Transverse colon (tissue), 4 donors: ENCODE measurements around the gene DEUP1. TPM values are rescaled to one million over a fixed set of nuclear protein-coding genes. Genes with fewer than 3 reads are reported as not detected.
A peak's percentile ranks its signal among the peaks of the same experiment; 100 is the strongest.

Source experiments
- DNase-seq: peaks from one replicate; pipeline ENCODE4 v3.0.0-alpha.2; 2019
- H3K27ac ChIP-seq, 4 donors: fragments of 200-600 bp; sonication (generic); 2 replicates each; pipeline ENCODE4 v1.5.1; 2016 to 2018; ENCODE audit warnings: inconsistent platforms in 4 of 4
- H3K27me3 ChIP-seq: fragments of 200-600 bp; sonication (generic); 2 replicates; pipeline ENCODE4 v1.5.1; 2017; ENCODE audit warnings: inconsistent platforms
- H3K36me3 ChIP-seq, 4 donors: fragments of 200-600 bp; sonication (generic); 2 replicates each; pipeline ENCODE4 v1.5.1; 2017 to 2019; ENCODE audit warnings: inconsistent platforms in 4 of 4
- H3K4me1 ChIP-seq, 4 donors: fragments of 200-600 bp; sonication (generic); 2 replicates each; pipeline ENCODE4 v1.5.1; 2017 to 2020; ENCODE audit warnings: inconsistent platforms in 4 of 4
- H3K4me3 ChIP-seq, 4 donors: fragments of 200-600 bp; sonication (generic); 1 replicate in 1 of 4; 2 replicates in 3 of 4; pipeline versions ENCODE4 v1.5.1 to v1.6.1; 2017 to 2019; ENCODE audit warnings: inconsistent platforms in 4 of 4
- H3K9me3 ChIP-seq, 2 donors: fragments of 200-600 bp; sonication (generic); 2 replicates each; pipeline ENCODE4 v1.5.1; 2017 to 2019; ENCODE audit warnings: inconsistent platforms in 2 of 2
- EP300 ChIP-seq: sonication (generic); formaldehyde crosslinking; IDR thresholded peaks from one replicate; pipeline ENCODE4 v1.6.1; 2017; ENCODE audit warnings: antibody characterized with exemption, low read depth
- POLR2A ChIP-seq: fragments of 450-650 bp; IDR thresholded peaks from one replicate; pipeline ENCODE4 v1.6.1; 2016; ENCODE audit warnings: antibody characterized with exemption, mild to moderate bottlenecking, moderate library complexity
- POLR2AphosphoS5 ChIP-seq, 3 donors: sonication (generic); formaldehyde crosslinking; IDR thresholded peaks; one replicate each; pipeline ENCODE4 v1.6.1; 2016; ENCODE audit warnings: antibody characterized with exemption in 3 of 3
- WGBS, 2 donors: methylation state at CpG; one replicate each; pipeline ENCODE4 v1.1.5; 2018; ENCODE audit warnings: low coverage in 1 of 2; 5-methylcytosine and 5-hydroxymethylcytosine counted together
- in situ Hi-C, 4 donors: fragments of 200-750 bp; cut with MboI; loops; one replicate each; pipeline versions ENCODE4 v1.15.0 to v1.15.1; 2017; ENCODE audit warnings: low sequenced_read_pairs in 3 of 4, low pct_ligation_motif_present in 1 of 4, low pct_unique_long_range_greater_than_20kb in 1 of 4
- intact Hi-C: fragments of 100-400 bp; cut with DNase I; formaldehyde crosslinking; loops from one replicate; pipeline ENCODE4 v1.15.1; 2023; ENCODE audit warnings: low total_unique reads
- total RNA-seq, 4 donors: library from RNA; depleted of rRNA; stranded (reverse); fragments of >200 nt; gene quantifications; one replicate each; pipeline ENCODE4 v1.1.0, GENCODE V29; 2016
- TF ChIP-seq, protein P1 (sequence below), 5 experiments: fragments of 200-600 bp in 3 of 5; fragments of 450-650 bp in 2 of 5; sonication (generic) in 3 of 5; IDR thresholded peaks; 1 replicate in 2 of 5; 2 replicates in 3 of 5; pipeline ENCODE4 v1.5.1; 2016 to 2017; ENCODE audit warnings: antibody characterized with exemption in 5 of 5, inconsistent platforms in 3 of 5, mild to moderate bottlenecking in 2 of 5, moderate library complexity in 1 of 5

The DEUP1 gene
- total RNA-seq, 4 donors from 2014 or later = not detected

DNA sequence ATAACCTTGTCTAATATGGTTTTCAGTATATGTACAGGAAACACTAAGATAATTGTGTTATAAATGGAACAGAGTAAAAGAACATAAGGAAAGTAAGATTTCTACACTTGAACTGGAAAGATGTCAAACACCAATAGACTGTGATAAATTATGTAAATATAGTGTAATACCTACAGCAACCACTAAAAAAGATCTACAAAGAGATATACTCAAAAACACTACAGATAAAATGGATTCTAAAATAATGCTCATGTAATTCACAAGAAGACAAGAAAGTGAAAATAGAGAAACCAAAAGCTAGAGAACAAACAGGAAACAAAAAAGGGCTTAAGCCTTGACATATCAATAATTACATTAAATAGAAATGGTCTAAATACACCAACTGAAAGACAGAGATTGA is 30.9 kb downstream of the DEUP1 start:
- H3K27me3 ChIP-seq = no peaks in the 10 kb centered on the region
- no peak overlapping the region for H3K4me3 ChIP-seq
- H3K9me3 ChIP-seq = peaks cover 7% of the 10 kb centered on the region in 2 donors
- H3K4me1 ChIP-seq = no peaks in the 10 kb centered on the region
- no peak for DNase-seq
- no peak overlapping the region for H3K27ac ChIP-seq
- intact Hi-C loops (no loop called here), in situ Hi-C loops (no loop called here)
- TF ChIP-seq, protein P1, sequence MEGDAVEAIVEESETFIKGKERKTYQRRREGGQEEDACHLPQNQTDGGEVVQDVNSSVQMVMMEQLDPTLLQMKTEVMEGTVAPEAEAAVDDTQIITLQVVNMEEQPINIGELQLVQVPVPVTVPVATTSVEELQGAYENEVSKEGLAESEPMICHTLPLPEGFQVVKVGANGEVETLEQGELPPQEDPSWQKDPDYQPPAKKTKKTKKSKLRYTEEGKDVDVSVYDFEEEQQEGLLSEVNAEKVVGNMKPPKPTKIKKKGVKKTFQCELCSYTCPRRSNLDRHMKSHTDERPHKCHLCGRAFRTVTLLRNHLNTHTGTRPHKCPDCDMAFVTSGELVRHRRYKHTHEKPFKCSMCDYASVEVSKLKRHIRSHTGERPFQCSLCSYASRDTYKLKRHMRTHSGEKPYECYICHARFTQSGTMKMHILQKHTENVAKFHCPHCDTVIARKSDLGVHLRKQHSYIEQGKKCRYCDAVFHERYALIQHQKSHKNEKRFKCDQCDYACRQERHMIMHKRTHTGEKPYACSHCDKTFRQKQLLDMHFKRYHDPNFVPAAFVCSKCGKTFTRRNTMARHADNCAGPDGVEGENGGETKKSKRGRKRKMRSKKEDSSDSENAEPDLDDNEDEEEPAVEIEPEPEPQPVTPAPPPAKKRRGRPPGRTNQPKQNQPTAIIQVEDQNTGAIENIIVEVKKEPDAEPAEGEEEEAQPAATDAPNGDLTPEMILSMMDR (IDR thresholded peaks at IDR 0.05) = peak in 2 of 5 experiments; percentile 21 to 32
- TF ChIP-seq POLR2AphosphoS5 (IDR thresholded peaks at IDR 0.05) = no peak
- H3K36me3 ChIP-seq = no peaks in the 10 kb centered on the region

DNA sequence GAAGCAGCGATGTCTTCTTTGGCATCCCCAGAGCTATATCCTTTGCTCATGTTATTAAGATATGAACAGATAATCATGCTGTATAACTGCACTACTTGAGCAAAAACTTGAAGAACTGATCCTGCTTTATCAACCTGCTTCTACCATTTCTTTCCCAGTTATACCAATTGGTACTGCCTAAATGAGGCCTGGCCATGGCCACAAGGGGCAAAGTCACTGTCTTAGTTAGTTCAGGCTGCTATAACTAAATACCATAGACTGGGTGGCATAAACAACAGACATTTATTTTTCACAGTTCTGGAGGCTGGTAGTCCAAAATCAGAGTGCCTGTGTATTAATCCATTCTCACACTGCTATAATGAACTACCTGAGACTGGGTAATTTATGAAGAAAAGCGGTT is 37.5 kb downstream of the DEUP1 start:
- Histone ChIP-seq H3K36me3 (no peaks in the 10 kb centered on the region), H3K27ac (no peak overlapping the region), H3K4me1 (no peaks in the 10 kb centered on the region), H3K27me3 (no peaks in the 10 kb centered on the region), H3K9me3 (no peaks in the 10 kb centered on the region), H3K4me3 (no peak overlapping the region)
- intact Hi-C loops (no loop called here), in situ Hi-C loops (no loop called here)
- DNase-seq = no peak
- 90 to 97% methylated on average over 2 of the region's 2 CpGs for WGBS, 2 donors
- TF ChIP-seq EP300 (no peak), POLR2A (no peak), POLR2AphosphoS5 (IDR thresholded peaks at IDR 0.05) (no peak)
- TF ChIP-seq, protein P1 (IDR thresholded peaks at IDR 0.05) = no peak

DNA sequence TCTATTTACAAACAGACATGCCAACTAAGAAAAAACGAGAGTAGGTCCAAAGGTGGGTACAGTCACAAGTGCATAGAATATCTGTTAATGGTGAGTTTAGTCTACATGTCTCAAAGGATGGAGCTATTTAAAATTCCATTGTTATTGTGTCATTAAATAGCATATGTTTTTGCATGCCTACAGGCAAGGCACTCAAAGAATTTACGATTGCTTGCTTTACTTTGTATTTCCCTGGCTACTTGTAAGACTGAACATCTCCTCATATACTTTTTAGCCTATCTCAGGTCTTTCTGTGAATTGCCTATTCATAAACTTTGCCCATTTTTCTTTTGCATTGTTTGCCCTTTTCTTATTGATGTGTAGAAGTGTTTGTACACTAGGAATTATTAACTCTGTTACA is 39.7 kb downstream of the DEUP1 start:
- intact Hi-C loops (no loop called here), in situ Hi-C loops (no loop called here)
- H3K9me3 ChIP-seq = no peaks in the 10 kb centered on the region
- no peaks in the 10 kb centered on the region for H3K4me1 ChIP-seq
- TF ChIP-seq POLR2AphosphoS5 (IDR thresholded peaks at IDR 0.05) (no peak), POLR2A (no peak)
- no peak for DNase-seq
- H3K36me3 ChIP-seq = no peaks in the 10 kb centered on the region
- H3K27ac ChIP-seq = no peak overlapping the region
- 70 to 71% methylated on average over 2 of the region's 2 CpGs for WGBS, 2 donors
- H3K4me3 ChIP-seq = no peak overlapping the region
- H3K27me3 ChIP-seq = no peaks in the 10 kb centered on the region

DNA sequence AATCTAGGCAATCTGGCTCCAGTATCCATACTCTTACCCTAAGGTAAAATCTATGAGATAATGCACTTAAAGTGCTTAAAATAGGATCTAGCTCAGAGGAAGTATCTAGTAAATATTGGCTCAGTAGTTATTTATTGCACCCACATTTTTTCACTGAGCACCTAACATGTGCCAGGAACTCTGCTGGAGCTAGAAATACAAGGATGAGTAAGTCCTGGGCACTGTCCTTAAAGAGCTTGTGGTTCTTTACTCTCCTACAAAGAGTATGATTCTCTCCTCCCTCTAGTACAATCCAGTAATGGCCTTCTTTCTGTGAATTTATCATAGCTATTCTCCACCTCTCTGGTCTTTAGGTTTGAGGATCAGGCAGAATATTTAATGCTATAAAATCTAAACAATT is 59.2 kb downstream of the DEUP1 start:
- TF ChIP-seq, protein P1 (IDR thresholded peaks at IDR 0.05) = no peak
- no peak for TF ChIP-seq EP300
- no peak for TF ChIP-seq POLR2AphosphoS5 (IDR thresholded peaks at IDR 0.05)
- TF ChIP-seq POLR2A = no peak
- Histone ChIP-seq H3K27ac (no peak overlapping the region), H3K4me1 (no peaks in the 10 kb centered on the region), H3K36me3 (no peaks in the 10 kb centered on the region), H3K4me3 (no peak overlapping the region), H3K9me3 (no peaks in the 10 kb centered on the region), H3K27me3 (no peaks in the 10 kb centered on the region)
- in situ Hi-C loops (no loop called here), intact Hi-C loops (loop anchor here (10.0 kb wide), 1 partner anchor 335 kb away; no protein-coding TSS in a partner anchor)
- DNase-seq = no peak

DNA sequence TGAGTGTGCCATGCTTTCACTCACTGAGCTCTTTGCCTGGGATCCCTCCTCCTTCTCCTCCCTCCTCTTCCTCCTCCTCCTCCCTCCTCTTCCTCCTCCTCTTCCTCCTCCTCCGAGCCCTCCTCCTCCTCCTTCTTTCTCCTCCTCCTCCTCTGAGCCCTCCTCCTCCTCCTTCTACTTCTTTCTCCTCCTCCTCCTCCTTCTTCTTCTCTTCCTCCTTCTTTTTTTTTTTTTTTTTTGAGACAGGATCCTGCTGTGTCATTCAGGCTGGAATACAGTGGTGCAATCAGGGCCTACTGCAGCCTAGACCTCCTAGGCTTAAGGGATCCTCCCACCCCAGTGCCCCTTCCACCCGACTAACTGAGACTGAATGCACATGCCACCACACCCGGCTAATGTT is 62.3 kb downstream of the DEUP1 start:
- Histone ChIP-seq H3K36me3 (no peaks in the 10 kb centered on the region), H3K27me3 (no peaks in the 10 kb centered on the region), H3K27ac (no peak overlapping the region), H3K9me3 (no peaks in the 10 kb centered on the region), H3K4me1 (no peaks in the 10 kb centered on the region), H3K4me3 (no peak overlapping the region)
- DNase-seq = no peak
- intact Hi-C loops (loop anchor here (10.0 kb wide), 1 partner anchor 338 kb away; no protein-coding TSS in a partner anchor), in situ Hi-C loops (no loop called here)
- 77 to 86% methylated on average over 3 of the region's 3 CpGs for WGBS, 2 donors
- TF ChIP-seq POLR2AphosphoS5 (IDR thresholded peaks at IDR 0.05) (no peak), EP300 (no peak), POLR2A (no peak)
- TF ChIP-seq, protein P1 (IDR thresholded peaks at IDR 0.05) = no peak
